ENCODE data around the gene ZFYVE1.

Gene ZFYVE1

GRCh38 chr14:72952171-72952570 lies 74.7 kb downstream of the ZFYVE1 start:
- no peak for DNase-seq

GRCh38 chr14:72948481-72949138 lies 78.3 kb downstream of the ZFYVE1 start:
- peak; percentile 65 for DNase-seq

- no peak for DNase-seq
These were observed 79.3 kb downstream of the ZFYVE1 start for GRCh38 chr14:72947366-72948160.

GRCh38 chr14:72946491-72946890 lies 80.4 kb downstream of the ZFYVE1 start:
- no peak for DNase-seq

GRCh38 chr14:72945356-72946027 lies 81.4 kb downstream of the ZFYVE1 start:
- no peak for DNase-seq

- DNase-seq = no peak
These were observed 83.0 kb downstream of the ZFYVE1 start for GRCh38 chr14:72943876-72944430.

GRCh38 chr14:72942934-72943333 lies 84.0 kb downstream of the ZFYVE1 start:
- no peak for DNase-seq

- no peak for DNase-seq
These were observed 85.5 kb downstream of the ZFYVE1 start for GRCh38 chr14:72941286-72941985.

- no peak for DNase-seq
These were observed 87.3 kb downstream of the ZFYVE1 start for GRCh38 chr14:72939630-72940029.

GRCh38 chr14:72932893-72933292 lies 94.0 kb downstream of the ZFYVE1 start:
- no peak for DNase-seq

GRCh38 chr14:72929316-72930080 lies 97.4 kb downstream of the ZFYVE1 start:
- no peak for DNase-seq

GRCh38 chr14:72928872-72929271 lies 98.0 kb downstream of the ZFYVE1 start:
- no peak for DNase-seq

- DNase-seq = peak; percentile 72
These were observed 100.4 kb downstream of the ZFYVE1 start, which contains the start of gene DCAF4 for GRCh38 chr14:72926292-72927028. TSS of gene DCAF4 (plus strand) at chr14:72926464. CDS start at chr14:72937979, 11,515 bp downstream.

- DNase-seq = no peak
These were observed 101.1 kb downstream of the ZFYVE1 start for GRCh38 chr14:72925815-72926291.

GRCh38 chr14:72925171-72925759 lies 101.6 kb downstream of the ZFYVE1 start:
- DNase-seq = no peak

GRCh38 chr14:72924337-72924736 lies 102.6 kb downstream of the ZFYVE1 start:
- DNase-seq = no peak

GRCh38 chr14:72921396-72921795 lies 105.5 kb downstream of the ZFYVE1 start:
- DNase-seq = no peak

- DNase-seq = no peak
These were observed 106.9 kb downstream of the ZFYVE1 start for GRCh38 chr14:72920008-72920407.

All from NCI-H1694 (cell line).